ENCODE data around the gene KRT74.

DNA sequence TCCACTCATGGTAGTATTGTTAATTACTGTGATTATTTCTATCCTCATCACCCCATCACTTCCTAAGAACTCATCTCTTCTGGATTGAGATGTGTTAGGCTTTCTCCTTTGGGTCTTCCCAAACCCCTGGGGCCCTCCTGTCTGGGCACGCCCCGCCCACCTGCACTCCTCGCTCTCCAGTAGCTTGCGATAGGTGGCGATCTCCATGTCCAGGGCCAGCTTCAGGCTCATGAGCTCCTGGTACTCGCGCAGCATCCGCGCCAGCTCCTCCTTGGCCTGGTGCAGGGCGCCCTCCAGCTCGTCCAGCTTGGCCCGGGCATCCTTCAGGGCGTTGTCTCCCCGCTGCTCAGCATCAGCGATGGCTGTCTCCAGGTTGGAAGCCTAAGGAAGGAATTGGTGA, 27.5 kb downstream of the KRT74 start:
- TF ChIP-seq, protein P1, sequence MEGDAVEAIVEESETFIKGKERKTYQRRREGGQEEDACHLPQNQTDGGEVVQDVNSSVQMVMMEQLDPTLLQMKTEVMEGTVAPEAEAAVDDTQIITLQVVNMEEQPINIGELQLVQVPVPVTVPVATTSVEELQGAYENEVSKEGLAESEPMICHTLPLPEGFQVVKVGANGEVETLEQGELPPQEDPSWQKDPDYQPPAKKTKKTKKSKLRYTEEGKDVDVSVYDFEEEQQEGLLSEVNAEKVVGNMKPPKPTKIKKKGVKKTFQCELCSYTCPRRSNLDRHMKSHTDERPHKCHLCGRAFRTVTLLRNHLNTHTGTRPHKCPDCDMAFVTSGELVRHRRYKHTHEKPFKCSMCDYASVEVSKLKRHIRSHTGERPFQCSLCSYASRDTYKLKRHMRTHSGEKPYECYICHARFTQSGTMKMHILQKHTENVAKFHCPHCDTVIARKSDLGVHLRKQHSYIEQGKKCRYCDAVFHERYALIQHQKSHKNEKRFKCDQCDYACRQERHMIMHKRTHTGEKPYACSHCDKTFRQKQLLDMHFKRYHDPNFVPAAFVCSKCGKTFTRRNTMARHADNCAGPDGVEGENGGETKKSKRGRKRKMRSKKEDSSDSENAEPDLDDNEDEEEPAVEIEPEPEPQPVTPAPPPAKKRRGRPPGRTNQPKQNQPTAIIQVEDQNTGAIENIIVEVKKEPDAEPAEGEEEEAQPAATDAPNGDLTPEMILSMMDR (IDR thresholded peaks at IDR 0.05), result no peak
- no peak for TF ChIP-seq POLR2A (IDR thresholded peaks at IDR 0.05)
- TF ChIP-seq POLR2AphosphoS5 (IDR thresholded peaks at IDR 0.05), result no peak
- no peak for TF ChIP-seq EP300 (IDR thresholded peaks at IDR 0.05)

All from suprapubic skin (tissue), 4 donors.